Measurements from ENCODE around the gene GNPAT. TPM values are rescaled to one million over a fixed set of nuclear protein-coding genes. Genes with fewer than 3 reads are reported as not detected.

The GNPAT gene
- total and polyA plus RNA-seq, 2 of the 8 experiments (the other 6 are each of a cell fraction or from before 2014, with no cell fraction given), result 22.9 to 47.4 TPM

GRCh38 chr1:231193710-231194340 is 47.2 kb upstream of the GNPAT start:
- Histone ChIP-seq H3K9ac (replicated peaks in 1 of 4; ENCODE audit: extremely low read depth in 1 of 4, low read depth in 3 of 4, low read length in 3 of 4) (no peak overlapping the region), H2BK5ac (ENCODE audit: low read depth, low read length) (no peak overlapping the region), H3K79me1 (ENCODE audit: low read depth, low read length) (no peaks in the 10 kb centered on the region), H3K4me3 (ENCODE audit: extremely low read depth in 1 of 4, insufficient read depth in 2 of 4, low read depth in 3 of 4, low read length in 4 of 4) (no peak overlapping the region), H2AK5ac (ENCODE audit: low read depth, low read length) (no peak overlapping the region), H3K23ac (ENCODE audit: insufficient read length) (no peak overlapping the region), H2BK15ac (ENCODE audit: low read length) (no peak overlapping the region), H3K23me2 (ENCODE audit: low read depth, low read length) (no peaks in the 10 kb centered on the region), H3K9me3 (ENCODE audit: insufficient read depth in 2 of 2, low read depth in 1 of 2, low read length in 1 of 2) (no peaks in the 10 kb centered on the region; a peak in 1 of 4 replicates), H2AFZ (ENCODE audit: low read length) (no peak overlapping the region), H2BK120ac (replicated peaks; ENCODE audit: low read depth, low read length) (no peak overlapping the region), H3K27me3 (replicated peaks in 1 of 4; ENCODE audit: control insufficient read depth in 3 of 4, extremely low read depth in 1 of 4, insufficient read depth in 3 of 4, low read length in 3 of 4) (peaks cover 0 to 4% (median 0%) of the 10 kb centered on the region in 4 experiments; a peak in 1 of 7 replicates), H3K4me2 (ENCODE audit: insufficient read depth in 1 of 2, low read depth in 2 of 2, low read length in 2 of 2) (no peak overlapping the region), H2BK20ac (ENCODE audit: low read length) (no peak overlapping the region), H3K79me2 (ENCODE audit: control insufficient read depth in 1 of 2, insufficient read depth in 2 of 2, low read length in 2 of 2) (no peaks in the 10 kb centered on the region), H2BK12ac (ENCODE audit: low read depth, low read length) (no peak overlapping the region), H3K56ac (replicated peaks; ENCODE audit: insufficient read length, low read depth, low read length) (no peak overlapping the region), H4K8ac (ENCODE audit: extremely low read depth, insufficient read depth, low read length) (no peak overlapping the region), H3K27ac (ENCODE audit: low read depth, low read length) (no peak overlapping the region), H3K4ac (replicated peaks; ENCODE audit: insufficient read length, low read depth, low read length) (no peak overlapping the region), H3K14ac (ENCODE audit: insufficient read length) (no peak overlapping the region), H3K36me3 (ENCODE audit: control insufficient read depth in 2 of 4, insufficient read depth in 4 of 4, low read length in 3 of 4) (no peaks in the 10 kb centered on the region), H4K20me1 (replicated peaks in 1 of 2; ENCODE audit: control insufficient read depth in 1 of 2, insufficient read depth in 2 of 2, low read length in 2 of 2) (peaks cover 0 to 2% of the 10 kb centered on the region in 2 experiments), H4K91ac (replicated peaks; ENCODE audit: insufficient read length, low read length) (no peak overlapping the region), H4K5ac (ENCODE audit: insufficient read length, low read depth, low read length) (no peak overlapping the region), H3K18ac (ENCODE audit: extremely low read depth, low read length) (no peak overlapping the region), H3K4me1 (replicated peaks in 1 of 4; ENCODE audit: control insufficient read depth in 3 of 4, insufficient read depth in 4 of 4, low read length in 3 of 4) (peaks cover 0 to 5% (median 0%) of the 10 kb centered on the region in 4 experiments; a peak in 1 of 7 replicates)
- CTCF ChIA-PET (ENCODE audit: partially characterized antibody), result interaction anchor here (0.6 to 2.1 kb wide), 3 partner anchors 23 to 391 kb away, joined by 3 to 5 read pairs (median 3); no protein-coding TSS in a partner anchor
- WGBS, 2 experiments (ENCODE audit: extremely low coverage in 1 of 2, insufficient coverage in 1 of 2, insufficient read length in 1 of 2, insufficient replicate concordance in 2 of 2, low coverage in 1 of 2, low lambda C conversion rate in 2 of 2, missing lambda C conversion rate in 1 of 2), result 79% methylated on average over 10 of the region's 10 CpGs; no CpG with 5 or more reads in 1 of the 2 experiments
- no peak for DNase-seq (ENCODE audit: low read depth in 1 of 2, low spot score in 2 of 2)
- POLR2A ChIA-PET (ENCODE audit: partially characterized antibody), result no interaction called here
- no peak for TF ChIP-seq EP300 (IDR thresholded peaks at IDR 0.05; ENCODE audit: borderline replicate concordance in 1 of 2, low read depth in 2 of 2, low read length in 2 of 2)
- TF ChIP-seq MAFK (IDR thresholded peaks at IDR 0.05; ENCODE audit: low read depth, low read length), result no peak
- TF ChIP-seq EGR1 (IDR thresholded peaks at IDR 0.05; ENCODE audit: borderline replicate concordance, low read depth, low read length), result no peak
- no peak for TF ChIP-seq TCF12 (IDR thresholded peaks at IDR 0.05; ENCODE audit: low read depth, low read length)
- TF ChIP-seq CBX8 (IDR thresholded peaks at IDR 0.05; ENCODE audit: borderline replicate concordance, low read depth, low read length), result no peak
- no peak for TF ChIP-seq HDAC6 (IDR thresholded peaks at IDR 0.05; ENCODE audit: low read depth, low read length)
- no peak for TF ChIP-seq SP2 (IDR thresholded peaks at IDR 0.05; ENCODE audit: low read length)
- TF ChIP-seq RNF2 (IDR thresholded peaks at IDR 0.05; ENCODE audit: borderline replicate concordance, low read depth, low read length, missing control alignments, poor library complexity, severe bottlenecking), result no peak
- TF ChIP-seq PHF8 (conservative IDR thresholded peaks at IDR 0.05; ENCODE audit: low read depth, low read length), result no peak
- TF ChIP-seq GABPA (IDR thresholded peaks at IDR 0.05; ENCODE audit: borderline replicate concordance, insufficient read depth, low read length), result no peak
- TF ChIP-seq JUND (IDR thresholded peaks at IDR 0.05; ENCODE audit: low read length), result no peak
- no peak for TF ChIP-seq CHD2 (IDR thresholded peaks at IDR 0.05; ENCODE audit: low read length)
- no peak for TF ChIP-seq SRF (IDR thresholded peaks at IDR 0.05; ENCODE audit: low read depth, low read length)
- no peak for FAIRE-seq
